ENCODE measurements around the gene CAMTA2.
A peak's percentile ranks its signal among the peaks of the same experiment; 100 is the strongest.

The CAMTA2 gene

GRCh38 chr17:4980644-4981216 lies 6.7 kb downstream of the CAMTA2 start:
- no peak overlapping the region for H3K4me2 ChIP-seq (ENCODE audit: low read depth, low read length, poor library complexity, severe bottlenecking)
- no peak overlapping the region for H3K9ac ChIP-seq (ENCODE audit: low read length)
- peak; percentile 59 for TF ChIP-seq CTCF (IDR thresholded peaks at IDR 0.05; ENCODE audit: insufficient read depth, low read length, poor library complexity, severe bottlenecking)
- no peak for TF ChIP-seq EZH2phosphoT487 (conservative IDR thresholded peaks at IDR 0.05; ENCODE audit: low read length)
- no peak overlapping the region for H3K27ac ChIP-seq (ENCODE audit: low read depth, low read length)
- no peak overlapping the region for H3K4me3 ChIP-seq (ENCODE audit: insufficient read depth, low read length, poor library complexity, severe bottlenecking)
- no peaks in the 10 kb centered on the region for H3K9me2 ChIP-seq (replicated peaks; ENCODE audit: insufficient read depth, low read length)
- 0 out of 2 replicates have a peak, but pooled peaks cover 4% of the 10 kb centered on the region for H3F3A ChIP-seq (ENCODE audit: insufficient read depth)
- no peaks in the 10 kb centered on the region for H3K9me3 ChIP-seq (ENCODE audit: insufficient read depth, low read length)
- H2AFZ ChIP-seq (ENCODE audit: low read depth, low read length, severe bottlenecking): no peak overlapping the region
- H3K36me3 ChIP-seq (ENCODE audit: low read length): no peaks in the 10 kb centered on the region
- H3K27me3 ChIP-seq (ENCODE audit: low read length): no peaks in the 10 kb centered on the region
- H4K20me1 ChIP-seq (ENCODE audit: low read depth, low read length): no peaks in the 10 kb centered on the region
- H3K79me2 ChIP-seq (ENCODE audit: insufficient read depth, low read length): no peaks in the 10 kb centered on the region

GRCh38 chr17:4978726-4979125 lies 8.7 kb downstream of the CAMTA2 start:
- Histone ChIP-seq H2AFZ (ENCODE audit: low read depth, low read length, severe bottlenecking) (no peak overlapping the region), H3K9ac (ENCODE audit: low read length) (no peak overlapping the region), H3K27ac (ENCODE audit: low read depth, low read length) (no peak overlapping the region), H3K4me2 (ENCODE audit: low read depth, low read length, poor library complexity, severe bottlenecking) (no peak overlapping the region), H3K9me3 (ENCODE audit: insufficient read depth, low read length) (no peaks in the 10 kb centered on the region), H3K9me2 (replicated peaks; ENCODE audit: insufficient read depth, low read length) (no peaks in the 10 kb centered on the region), H3K79me2 (ENCODE audit: insufficient read depth, low read length) (no peaks in the 10 kb centered on the region), H4K20me1 (ENCODE audit: low read depth, low read length) (no peaks in the 10 kb centered on the region), H3K27me3 (ENCODE audit: low read length) (no peaks in the 10 kb centered on the region), H3F3A (ENCODE audit: insufficient read depth) (0 out of 2 replicates have a peak, but pooled peaks cover 4% of the 10 kb centered on the region), H3K36me3 (ENCODE audit: low read length) (no peaks in the 10 kb centered on the region), H3K4me3 (ENCODE audit: insufficient read depth, low read length, poor library complexity, severe bottlenecking) (no peak overlapping the region)
- TF ChIP-seq CTCF (IDR thresholded peaks at IDR 0.05; ENCODE audit: insufficient read depth, low read length, poor library complexity, severe bottlenecking): no peak
- TF ChIP-seq EZH2phosphoT487 (conservative IDR thresholded peaks at IDR 0.05; ENCODE audit: low read length): no peak

- no peak for TF ChIP-seq EZH2phosphoT487 (conservative IDR thresholded peaks at IDR 0.05; ENCODE audit: low read length)
- TF ChIP-seq CTCF (IDR thresholded peaks at IDR 0.05; ENCODE audit: insufficient read depth, low read length, poor library complexity, severe bottlenecking): no peak
- H3K27me3 ChIP-seq (ENCODE audit: low read length): no peaks in the 10 kb centered on the region
- no peak overlapping the region for H3K27ac ChIP-seq (ENCODE audit: low read depth, low read length)
- H3K79me2 ChIP-seq (ENCODE audit: insufficient read depth, low read length): no peaks in the 10 kb centered on the region
- H4K20me1 ChIP-seq (ENCODE audit: low read depth, low read length): no peaks in the 10 kb centered on the region
- no peak overlapping the region for H3K4me3 ChIP-seq (ENCODE audit: insufficient read depth, low read length, poor library complexity, severe bottlenecking)
- H3K9me2 ChIP-seq (replicated peaks; ENCODE audit: insufficient read depth, low read length): no peaks in the 10 kb centered on the region
- no peak overlapping the region for H3K4me2 ChIP-seq (ENCODE audit: low read depth, low read length, poor library complexity, severe bottlenecking)
- no peaks in the 10 kb centered on the region for H3K36me3 ChIP-seq (ENCODE audit: low read length)
- H3K9me3 ChIP-seq (ENCODE audit: insufficient read depth, low read length): no peaks in the 10 kb centered on the region
- H3F3A ChIP-seq (ENCODE audit: insufficient read depth): no peaks in the 10 kb centered on the region
- no peak overlapping the region for H2AFZ ChIP-seq (ENCODE audit: low read depth, low read length, severe bottlenecking)
- no peak overlapping the region for H3K9ac ChIP-seq (ENCODE audit: low read length)
Measured at GRCh38 chr17:4974115-4974670, 13.3 kb downstream of the CAMTA2 start.
